PC-3 (cell line): Measurements from ENCODE around the gene ZNF831. TPM values are rescaled to one million over a fixed set of nuclear protein-coding genes. Genes with fewer than 3 reads are reported as not detected.

ENCODE experiments used
- ATAC-seq: fragments of 200-7000 bp; cut with Tn5 transposase; 2 replicates; pipeline ENCODE4 v1.9.1; 2020; ENCODE audit warnings: mild to moderate bottlenecking, moderate library complexity
- BruUV-seq: library from RNA; stranded (reverse); fragments of 400-500 nt; replicated peaks from 2 replicates; lab custom pipeline; 2021; lab: Mats Ljungman, UMichigan
- CTCF ChIA-PET: fragments of 300-600 bp; sonication (Branson Sonifier 250); formaldehyde crosslinking; loops from one replicate; lab custom pipeline; 2022; ENCODE audit warnings: antibody characterized with exemption; lab: Charles Lee
- POLR2A ChIA-PET: fragments of 300-600 bp; sonication (Branson Sonifier 250); formaldehyde crosslinking; loops from one replicate; lab custom pipeline; 2022; ENCODE audit warnings: antibody characterized with exemption; ENCODE audit not compliant: unreplicated experiment; lab: Charles Lee
- DNase-seq: peaks from one replicate; pipeline ENCODE4 v3.0.0-alpha.2; 2015
- H2AFZ ChIP-seq: fragments of 300-600 bp; sonication (generic); 2 replicates; pipeline ENCODE4 v1.6.0; 2016; ENCODE audit warnings: antibody characterized with exemption, low read length
- H3F3A ChIP-seq: fragments of 300-600 bp; sonication (generic); one replicate; pipeline ENCODE4 v1.6.0; 2017; ENCODE audit warnings: antibody characterized with exemption, low read length, control low read depth, mild to moderate bottlenecking; ENCODE audit not compliant: unreplicated experiment
- H3K27ac ChIP-seq: fragments of 300-600 bp; sonication (generic); 2 replicates; pipeline ENCODE4 v1.5.1; 2016; ENCODE audit warnings: mild to moderate bottlenecking, low read length
- H3K27me3 ChIP-seq: fragments of 300-600 bp; sonication (generic); 2 replicates; pipeline ENCODE4 v1.6.1; 2016; ENCODE audit warnings: low read length, mixed read lengths
- H3K36me3 ChIP-seq: fragments of 300-600 bp; sonication (generic); 2 replicates; pipeline ENCODE4 v1.6.1; 2016; ENCODE audit warnings: low read depth, mixed run types, low read length, mixed read lengths
- H3K4me1 ChIP-seq: fragments of 300-600 bp; sonication (generic); 2 replicates; pipeline ENCODE4 v1.5.1; 2016; ENCODE audit warnings: low read length; ENCODE audit not compliant: insufficient read depth
- H3K4me2 ChIP-seq: fragments of 300-600 bp; sonication (generic); 2 replicates; pipeline ENCODE4 v1.6.0; 2016; ENCODE audit warnings: low read length
- H3K4me3 ChIP-seq: fragments of 300-600 bp; sonication (generic); 2 replicates; pipeline ENCODE4 v1.5.1; 2016; ENCODE audit warnings: mild to moderate bottlenecking, low read length, mixed read lengths
- H3K79me2 ChIP-seq: fragments of 300-600 bp; sonication (generic); 2 replicates; pipeline ENCODE4 v1.6.1; 2017; ENCODE audit warnings: low read length, mixed read lengths
- H3K9ac ChIP-seq: fragments of 300-600 bp; sonication (generic); 2 replicates; pipeline ENCODE4 v1.6.0; 2016; ENCODE audit warnings: mild to moderate bottlenecking, low read length
- H3K9me2 ChIP-seq: fragments of 300-600 bp; sonication (generic); replicated peaks from 2 replicates; pipeline ENCODE4 v1.6.1; 2016; ENCODE audit warnings: mixed run types, low read length, mixed read lengths
- H3K9me3 ChIP-seq: fragments of 300-600 bp; sonication (generic); 2 replicates; pipeline ENCODE4 v1.6.1; 2016; ENCODE audit warnings: low read length, mixed read lengths
- H4K20me1 ChIP-seq: fragments of 300-600 bp; sonication (generic); 2 replicates; pipeline ENCODE4 v1.6.1; 2016; ENCODE audit warnings: low read length, mixed read lengths
- CTCF ChIP-seq: fragments of 300-600 bp; sonication (generic); conservative IDR thresholded peaks from 2 replicates; pipeline ENCODE4 v1.5.1; 2017; ENCODE audit warnings: antibody characterized with exemption, low read depth, mild to moderate bottlenecking, low read length
- EZH2 ChIP-seq: fragments of 300-600 bp; sonication (generic); IDR thresholded peaks from one replicate; pipeline ENCODE4 v1.6.1; 2017; ENCODE audit warnings: antibody characterized with exemption, mild to moderate bottlenecking, low read length; ENCODE audit not compliant: unreplicated experiment
- EZH2phosphoT487 ChIP-seq: fragments of 300-600 bp; sonication (generic); IDR thresholded peaks from 2 replicates; pipeline ENCODE4 v1.6.1; 2018; ENCODE audit warnings: mild to moderate bottlenecking, antibody characterized with exemption, low read length, borderline replicate concordance
- intact Hi-C: fragments of 100-400 bp; cut with micrococcal nuclease; formaldehyde crosslinking; loops from 2 replicates; pipeline ENCODE4 v1.9.0; 2023
- total RNA-seq: library from RNA; depleted of rRNA; stranded (reverse); fragments of >200 nt; gene quantifications from 2 replicates; pipeline ENCODE4 v1.2.3, GENCODE V29; 2014

ZNF831 gene
- total RNA-seq, 1 experiment from 2014 or later: not detected

GRCh38 chr20:59121714-59122565 is 41.7 kb upstream of the ZNF831 start:
- no peaks in the 10 kb centered on the region for H4K20me1 ChIP-seq
- no peak overlapping the region for H3K4me2 ChIP-seq
- H2AFZ ChIP-seq: no peak overlapping the region
- ChIA-PET POLR2A (no interaction called here), CTCF (interaction anchor here (0.6 kb wide), 1 partner anchor 33 kb away, joined by 4 read pairs; no protein-coding TSS in a partner anchor)
- no peak for ATAC-seq
- no peaks in the 10 kb centered on the region for H3K9me3 ChIP-seq
- no peaks in the 10 kb centered on the region for H3F3A ChIP-seq
- H3K27me3 ChIP-seq: peaks cover 100% of the 10 kb centered on the region
- TF ChIP-seq EZH2phosphoT487 (no peak), EZH2 (no peak), CTCF (no peak)
- H3K4me3 ChIP-seq: no peak overlapping the region
- BruUV-seq: no TSS peak
- no peak for DNase-seq
- intact Hi-C loops: no loop called here
- no peaks in the 10 kb centered on the region for H3K9me2 ChIP-seq
- H3K36me3 ChIP-seq: no peaks in the 10 kb centered on the region
- H3K79me2 ChIP-seq: no peaks in the 10 kb centered on the region
- H3K9ac ChIP-seq: no peak overlapping the region
- no peaks in the 10 kb centered on the region for H3K4me1 ChIP-seq
- no peak overlapping the region for H3K27ac ChIP-seq

- H2AFZ ChIP-seq: no peak overlapping the region
- ATAC-seq (no peak), DNase-seq (no peak)
- no peak overlapping the region for H3K27ac ChIP-seq
- no peak for TF ChIP-seq EZH2
- TF ChIP-seq EZH2phosphoT487: no peak
- no peak for TF ChIP-seq CTCF
- no peaks in the 10 kb centered on the region for H3K4me1 ChIP-seq
- no peaks in the 10 kb centered on the region for H3F3A ChIP-seq
- H3K79me2 ChIP-seq: no peaks in the 10 kb centered on the region
- no peak overlapping the region for H3K4me3 ChIP-seq
- no peak overlapping the region for H3K9ac ChIP-seq
- H3K27me3 ChIP-seq: peaks cover 100% of the 10 kb centered on the region
- no peaks in the 10 kb centered on the region for H3K36me3 ChIP-seq
- H4K20me1 ChIP-seq: no peaks in the 10 kb centered on the region
- no peaks in the 10 kb centered on the region for H3K9me2 ChIP-seq
- H3K4me2 ChIP-seq: no peak overlapping the region
- intact Hi-C loops: no loop called here
- no peaks in the 10 kb centered on the region for H3K9me3 ChIP-seq
- POLR2A ChIA-PET: no interaction called here
- CTCF ChIA-PET: interaction anchor here (0.6 kb wide), 1 partner anchor 33 kb away, joined by 4 read pairs; no protein-coding TSS in a partner anchor
- no TSS peak for BruUV-seq
Measured at GRCh38 chr20:59122566-59122919, 41.1 kb upstream of the ZNF831 start.
